ENCODE results near the gene HIP1. TPM values are rescaled to one million over a fixed set of nuclear protein-coding genes. Genes with fewer than 3 reads are reported as not detected.
"Not testable (repeated sequence)": the region's sequence is repeated elsewhere in the genome, so short reads cannot be mapped to it uniquely, and the experiment has no call there.

The HIP1 gene
- polyA plus RNA-seq, 1 donor = 40.1 TPM

- DNase-seq = no peak
Measured at GRCh38 chr7:75686551-75686950, 52.2 kb downstream of the HIP1 start.

GRCh38 chr7:75682052-75682451, 56.7 kb downstream of the HIP1 start:
- DNase-seq = not testable (repeated sequence)

- DNase-seq = no peak
Measured at GRCh38 chr7:75679060-75679459, 59.7 kb downstream of the HIP1 start.

- DNase-seq = no peak
Measured at GRCh38 chr7:75669579-75669978, 69.2 kb downstream of the HIP1 start.

- no peak for DNase-seq
Measured at GRCh38 chr7:75667938-75668337, 70.8 kb downstream of the HIP1 start.

- DNase-seq = no peak
Measured at GRCh38 chr7:75663302-75663907, 75.3 kb downstream of the HIP1 start.

- no peak for DNase-seq
Measured at GRCh38 chr7:75662579-75663301, 76.0 kb downstream of the HIP1 start.

- no peak for DNase-seq
Measured at GRCh38 chr7:75660566-75661215, 78.0 kb downstream of the HIP1 start.

GRCh38 chr7:75658802-75659201, 79.9 kb downstream of the HIP1 start:
- no peak for DNase-seq

GRCh38 chr7:75658369-75658768, 80.4 kb downstream of the HIP1 start:
- no peak for DNase-seq

GRCh38 chr7:75657866-75658265, 80.9 kb downstream of the HIP1 start:
- DNase-seq = no peak

GRCh38 chr7:75656740-75657139, 82.0 kb downstream of the HIP1 start:
- no peak for DNase-seq

- DNase-seq = no peak
Measured at GRCh38 chr7:75655536-75655935, 83.2 kb downstream of the HIP1 start.

GRCh38 chr7:75654855-75655254, 83.9 kb downstream of the HIP1 start:
- DNase-seq = no peak

- no peak for DNase-seq
Measured at GRCh38 chr7:75653651-75654050, 85.1 kb downstream of the HIP1 start.

- DNase-seq = no peak
Measured at GRCh38 chr7:75652788-75653187, 86.0 kb downstream of the HIP1 start.

GRCh38 chr7:75650681-75651080, 88.1 kb downstream of the HIP1 start:
- no peak for DNase-seq

GRCh38 chr7:75650062-75650461, 88.7 kb downstream of the HIP1 start:
- no peak for DNase-seq

GRCh38 chr7:75649462-75649861, 89.3 kb downstream of the HIP1 start:
- no peak for DNase-seq

GRCh38 chr7:75647709-75648438, 90.9 kb downstream of the HIP1 start:
- DNase-seq = no peak

GRCh38 chr7:75646571-75647102, 92.1 kb downstream of the HIP1 start:
- no peak for DNase-seq

GRCh38 chr7:75645570-75645969, 93.2 kb downstream of the HIP1 start:
- no peak for DNase-seq

GRCh38 chr7:75644589-75644988, 94.2 kb downstream of the HIP1 start:
- no peak for DNase-seq

Measured in left kidney (tissue), 2 donors.